Measurements from ENCODE around the gene PICALM.
"Not testable (repeated sequence)": the region's sequence is repeated elsewhere in the genome, so short reads cannot be mapped to it uniquely, and the experiment has no call there.

Gene PICALM

GRCh38 chr11:86068951-86069407 is at the start of gene PICALM:
TSS of gene PICALM (minus strand) at chr11:86069084. CDS start at chr11:86068780, 304 bp downstream.
- DNase-seq (ENCODE audit: low read depth in 2 of 2), result peak; percentile 92

GRCh38 chr11:86118253-86118652 is 49.4 kb upstream of the PICALM start:
- no peak for DNase-seq (ENCODE audit: low read depth in 2 of 2)

GRCh38 chr11:86117712-86118063 is 48.8 kb upstream of the PICALM start:
- DNase-seq (ENCODE audit: low read depth in 2 of 2), result no peak

GRCh38 chr11:86117001-86117711 is 48.3 kb upstream of the PICALM start:
- no peak for DNase-seq (ENCODE audit: low read depth in 2 of 2)

GRCh38 chr11:86116386-86116726 is 47.5 kb upstream of the PICALM start:
- no peak for DNase-seq (ENCODE audit: low read depth in 2 of 2)

- DNase-seq (ENCODE audit: low read depth in 2 of 2), result no peak
These were observed 46.9 kb upstream of the PICALM start for GRCh38 chr11:86115542-86116385.

GRCh38 chr11:86108890-86109638 is 40.2 kb upstream of the PICALM start:
- no peak for DNase-seq (ENCODE audit: low read depth in 2 of 2)

GRCh38 chr11:86108191-86108590 is 39.3 kb upstream of the PICALM start:
- DNase-seq (ENCODE audit: low read depth in 2 of 2), result no peak

GRCh38 chr11:86106916-86107315 is 38.0 kb upstream of the PICALM start:
- no peak for DNase-seq (ENCODE audit: low read depth in 2 of 2)

GRCh38 chr11:86106031-86106430 is 37.1 kb upstream of the PICALM start:
- not testable (repeated sequence) for DNase-seq (ENCODE audit: low read depth in 2 of 2)

GRCh38 chr11:86105601-86106000 is 36.7 kb upstream of the PICALM start:
- not testable (repeated sequence) for DNase-seq (ENCODE audit: low read depth in 2 of 2)

- DNase-seq (ENCODE audit: low read depth in 2 of 2), result no peak
These were observed 34.9 kb upstream of the PICALM start for GRCh38 chr11:86103808-86104207.

GRCh38 chr11:86101941-86102407 is 33.1 kb upstream of the PICALM start:
- no peak for DNase-seq (ENCODE audit: low read depth in 2 of 2)

GRCh38 chr11:86101493-86101892 is 32.6 kb upstream of the PICALM start:
- no peak for DNase-seq (ENCODE audit: low read depth in 2 of 2)

GRCh38 chr11:86099874-86100273 is 31.0 kb upstream of the PICALM start:
- DNase-seq (ENCODE audit: low read depth in 2 of 2), result no peak

- no peak for DNase-seq (ENCODE audit: low read depth in 2 of 2)
These were observed 29.1 kb upstream of the PICALM start for GRCh38 chr11:86097980-86098379.

GRCh38 chr11:86091566-86091965 is 22.7 kb upstream of the PICALM start:
- no peak for DNase-seq (ENCODE audit: low read depth in 2 of 2)

GRCh38 chr11:86091086-86091485 is 22.2 kb upstream of the PICALM start:
- no peak for DNase-seq (ENCODE audit: low read depth in 2 of 2)

- DNase-seq (ENCODE audit: low read depth in 2 of 2), result no peak
These were observed 20.8 kb upstream of the PICALM start for GRCh38 chr11:86089659-86090058.

- DNase-seq (ENCODE audit: low read depth in 2 of 2), result not testable (repeated sequence)
These were observed 18.8 kb upstream of the PICALM start for GRCh38 chr11:86087688-86088087.

GRCh38 chr11:86087256-86087655 is 18.4 kb upstream of the PICALM start:
- DNase-seq (ENCODE audit: low read depth in 2 of 2), result no peak

GRCh38 chr11:86081455-86081854 is 12.6 kb upstream of the PICALM start:
- DNase-seq (ENCODE audit: low read depth in 2 of 2), result no peak

Data from activated CD8-positive, alpha-beta memory T cell treated with anti-CD3 and anti-CD28 coated beads for 4 hours (primary cell).